ENCODE results near the gene AGPAT4.
A peak's percentile ranks its signal among the peaks of the same experiment; 100 is the strongest.
"Not testable (repeated sequence)": the region's sequence is repeated elsewhere in the genome, so short reads cannot be mapped to it uniquely, and the experiment has no call there.

Gene AGPAT4, protein sequence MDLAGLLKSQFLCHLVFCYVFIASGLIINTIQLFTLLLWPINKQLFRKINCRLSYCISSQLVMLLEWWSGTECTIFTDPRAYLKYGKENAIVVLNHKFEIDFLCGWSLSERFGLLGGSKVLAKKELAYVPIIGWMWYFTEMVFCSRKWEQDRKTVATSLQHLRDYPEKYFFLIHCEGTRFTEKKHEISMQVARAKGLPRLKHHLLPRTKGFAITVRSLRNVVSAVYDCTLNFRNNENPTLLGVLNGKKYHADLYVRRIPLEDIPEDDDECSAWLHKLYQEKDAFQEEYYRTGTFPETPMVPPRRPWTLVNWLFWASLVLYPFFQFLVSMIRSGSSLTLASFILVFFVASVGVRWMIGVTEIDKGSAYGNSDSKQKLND

GRCh38 chr6:161273752-161274487 is at the start of gene AGPAT4:
Gene AGPAT4 (minus strand): TSS chr6:161274061. CDS start chr6:161232213, 41,848 bp downstream.
- DNase-seq: peak; percentile 98

GRCh38 chr6:161319231-161319630 is 45.4 kb upstream of the AGPAT4 start:
- no peak for DNase-seq

DNA sequence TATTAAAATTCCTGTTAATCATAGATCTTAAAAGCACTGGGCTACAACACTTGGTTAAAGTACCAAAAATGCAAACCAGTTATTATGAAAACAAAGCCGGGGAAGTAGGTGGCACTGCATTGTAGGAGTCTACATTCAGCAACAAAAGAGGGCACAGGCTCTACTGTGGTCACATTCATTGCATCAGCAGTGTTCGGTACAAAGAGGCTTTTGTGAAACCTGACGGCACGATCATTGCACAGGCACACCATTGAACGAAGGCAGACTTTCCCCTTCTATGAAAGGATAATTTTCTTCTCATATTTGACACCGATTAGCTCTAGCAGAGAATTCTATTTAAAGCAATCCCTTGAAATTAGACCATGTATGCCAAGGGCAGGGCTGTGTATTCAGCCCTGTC is 44.6 kb upstream of the AGPAT4 start:
- DNase-seq: no peak

DNA sequence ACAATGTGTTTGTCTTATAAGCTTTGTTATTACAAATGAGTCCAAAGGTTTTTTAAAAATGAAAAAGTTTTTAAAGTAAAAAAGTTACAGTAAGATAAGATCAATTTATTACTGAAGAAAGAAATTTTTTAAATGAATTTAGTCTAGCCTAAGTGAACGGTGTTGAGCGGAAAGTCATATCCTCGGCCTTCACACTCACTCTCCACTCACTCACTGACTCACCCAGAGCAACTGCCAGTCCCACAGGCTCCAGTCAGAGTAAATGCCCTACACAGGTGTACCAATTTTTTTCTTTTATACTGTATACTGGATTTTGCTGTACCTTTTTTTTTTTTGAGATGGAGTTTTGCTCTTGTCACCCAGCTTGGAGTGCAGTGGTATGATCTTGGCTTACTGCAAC is 42.7 kb upstream of the AGPAT4 start:
- DNase-seq: no peak

DNA sequence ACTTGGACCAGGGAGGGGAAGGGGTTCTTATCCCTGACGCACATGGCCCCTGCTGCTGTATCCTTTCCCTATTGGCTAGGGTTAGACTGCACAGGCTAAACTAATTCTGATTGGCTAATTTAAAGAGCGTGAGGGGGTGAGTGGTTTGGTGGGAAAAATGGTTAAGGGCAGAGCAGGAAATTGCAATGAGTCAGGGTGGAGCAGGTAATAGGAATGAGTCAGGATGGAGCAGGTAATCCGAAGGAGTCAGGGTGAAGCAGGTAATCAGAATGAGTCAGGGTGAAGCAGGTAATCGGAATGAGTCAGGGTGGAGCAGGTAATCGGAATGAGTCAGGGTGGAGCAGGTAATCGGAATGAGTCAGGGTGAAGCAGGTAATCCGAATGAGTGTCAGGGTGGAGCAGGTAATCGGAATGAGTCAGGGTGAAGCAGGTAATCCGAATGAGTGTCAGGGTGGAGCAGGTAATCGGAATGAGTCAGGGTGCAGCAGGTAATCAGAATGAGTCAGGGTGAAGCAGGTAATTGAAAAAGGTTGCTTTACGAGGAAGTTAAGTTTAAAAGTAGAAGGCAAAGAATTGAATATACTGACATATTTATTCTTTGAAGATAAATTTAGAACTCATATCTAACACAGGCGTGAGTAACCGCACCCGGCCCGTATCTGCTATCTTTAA is 41.5 kb upstream of the AGPAT4 start:
- not testable (repeated sequence) for DNase-seq

DNA sequence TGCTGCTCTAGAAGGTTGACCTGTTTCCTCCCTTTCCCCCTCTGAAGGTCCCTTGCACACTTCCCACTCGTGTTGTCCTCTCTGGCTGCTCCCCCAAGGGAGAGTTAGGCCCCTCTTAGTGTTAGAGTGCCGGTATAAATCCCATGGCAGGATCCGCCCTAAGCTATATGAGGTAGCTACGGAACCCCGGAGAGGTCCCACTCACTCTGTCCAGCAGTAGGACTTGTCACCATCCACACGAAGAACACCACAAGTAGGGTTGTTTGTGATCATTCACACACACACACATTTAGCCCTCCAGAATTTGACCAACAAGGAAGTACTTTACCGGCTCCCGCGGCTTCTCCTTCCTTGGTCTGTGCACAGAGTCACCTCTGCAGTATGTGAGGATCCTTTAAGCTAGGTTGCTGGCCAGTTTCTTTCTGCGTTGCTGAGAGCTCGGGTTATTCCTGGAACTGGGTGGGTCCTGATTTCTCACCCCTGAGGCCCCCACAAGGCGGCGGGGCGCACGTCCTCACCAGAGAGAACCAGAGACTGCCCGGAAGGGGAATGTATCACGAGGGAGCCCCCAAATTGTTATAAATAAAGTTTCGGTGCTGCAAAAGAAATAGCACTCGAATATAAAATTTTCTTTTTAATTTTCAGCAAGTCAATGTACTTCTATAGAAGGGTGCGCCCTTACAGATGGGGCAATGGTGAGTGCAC is 40.8 kb upstream of the AGPAT4 start:
- not testable (repeated sequence) for DNase-seq

DNA sequence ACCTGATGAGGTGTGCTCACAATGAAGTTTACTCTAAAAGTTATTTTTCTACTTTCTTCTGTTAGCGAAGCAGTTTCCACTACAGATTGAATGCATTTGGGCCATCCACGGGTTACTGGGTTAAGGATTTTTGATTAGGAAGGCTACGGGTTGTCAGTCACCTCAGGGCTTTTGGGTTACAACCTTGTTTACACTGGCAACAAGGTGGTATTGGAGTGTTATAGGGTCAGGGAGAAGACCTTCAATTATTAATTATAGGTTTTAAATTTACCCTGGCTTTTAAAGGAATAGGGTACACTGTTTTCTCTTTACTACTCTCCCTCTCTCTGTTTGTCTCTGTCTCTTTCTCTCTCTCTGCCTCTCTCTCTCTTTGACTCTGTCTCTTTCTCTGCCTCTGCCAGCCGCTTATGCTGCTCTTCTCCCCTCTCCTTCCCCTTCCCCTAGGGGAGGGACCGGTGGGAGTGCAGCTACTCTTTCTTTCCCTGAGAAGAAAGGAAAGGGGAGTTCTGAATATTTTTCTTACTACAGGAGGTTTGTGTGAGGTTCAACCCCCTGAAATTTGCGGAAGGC is 40.2 kb upstream of the AGPAT4 start:
- no peak for DNase-seq

DNA sequence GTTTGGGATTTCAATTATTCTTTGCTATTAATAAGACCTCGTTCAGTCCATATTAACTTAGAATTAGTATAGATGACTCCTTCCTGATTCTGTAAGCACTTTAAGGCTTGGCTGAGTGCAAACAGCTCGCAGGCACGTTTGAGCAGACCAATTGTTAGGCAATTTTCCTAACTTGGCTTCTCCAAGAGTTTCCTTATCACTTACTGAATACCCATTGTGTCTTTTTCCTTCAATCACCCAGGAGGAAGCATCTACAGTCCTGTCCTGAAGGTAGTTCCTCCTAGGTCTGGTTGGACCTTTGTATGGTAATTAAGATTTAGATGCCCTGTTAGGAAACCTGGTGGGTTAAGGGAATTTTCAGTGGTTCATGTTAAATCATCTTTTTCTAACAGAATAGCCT is 39.6 kb upstream of the AGPAT4 start:
- not testable (repeated sequence) for DNase-seq

- DNase-seq: not testable (repeated sequence)
Measured at GRCh38 chr6:161309774-161310173, 35.9 kb upstream of the AGPAT4 start.

DNA sequence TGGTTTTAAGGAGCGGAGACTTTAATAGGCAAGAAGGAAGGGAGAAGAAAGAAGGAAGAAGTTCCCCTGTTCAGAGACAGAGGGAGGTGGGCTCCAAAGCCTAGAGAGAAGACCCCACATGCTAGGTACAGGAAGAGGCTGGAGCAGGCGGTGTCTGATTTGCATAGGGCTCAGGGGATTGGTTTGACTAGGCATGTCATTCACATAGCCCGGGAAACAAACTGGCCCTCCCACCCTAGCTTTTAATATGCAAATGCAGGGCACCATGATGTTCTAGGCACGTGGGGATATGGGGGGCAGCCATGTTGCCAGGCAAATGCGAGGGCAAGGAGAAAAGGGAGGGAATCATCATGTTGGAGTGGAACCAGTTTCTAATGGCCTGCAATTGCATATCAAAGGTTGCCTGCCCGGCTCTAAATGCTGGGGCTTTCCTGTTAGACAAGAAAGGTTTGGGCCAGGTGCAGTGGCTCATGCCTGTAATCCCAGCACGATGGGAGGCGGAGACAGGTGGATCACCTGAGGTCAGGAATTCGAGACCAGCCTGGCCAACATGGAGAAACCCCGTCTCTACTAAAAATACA is 34.3 kb upstream of the AGPAT4 start:
- DNase-seq: no peak

DNA sequence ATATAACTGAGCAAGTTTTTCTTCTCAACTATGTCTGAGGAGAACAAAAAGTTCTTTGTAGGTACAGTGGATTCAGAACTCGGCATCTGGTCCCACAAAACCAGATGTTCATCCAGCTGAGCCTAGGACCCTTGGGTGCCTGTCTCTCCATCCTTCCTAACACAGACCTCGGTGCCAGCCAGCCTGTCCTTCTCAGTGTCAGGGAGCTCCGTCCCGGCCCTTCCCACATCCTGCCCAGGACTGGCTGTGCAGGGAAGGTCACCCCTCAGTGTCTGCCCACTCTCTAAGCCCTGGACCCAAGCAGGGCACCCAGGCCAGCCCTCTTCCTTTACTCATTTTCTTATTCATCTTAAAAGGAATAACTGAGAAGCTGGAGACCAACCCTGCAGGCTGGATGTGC is 32.0 kb upstream of the AGPAT4 start:
- DNase-seq: no peak

GRCh38 chr6:161303628-161304340 is 29.9 kb upstream of the AGPAT4 start:
- no peak for DNase-seq

DNA sequence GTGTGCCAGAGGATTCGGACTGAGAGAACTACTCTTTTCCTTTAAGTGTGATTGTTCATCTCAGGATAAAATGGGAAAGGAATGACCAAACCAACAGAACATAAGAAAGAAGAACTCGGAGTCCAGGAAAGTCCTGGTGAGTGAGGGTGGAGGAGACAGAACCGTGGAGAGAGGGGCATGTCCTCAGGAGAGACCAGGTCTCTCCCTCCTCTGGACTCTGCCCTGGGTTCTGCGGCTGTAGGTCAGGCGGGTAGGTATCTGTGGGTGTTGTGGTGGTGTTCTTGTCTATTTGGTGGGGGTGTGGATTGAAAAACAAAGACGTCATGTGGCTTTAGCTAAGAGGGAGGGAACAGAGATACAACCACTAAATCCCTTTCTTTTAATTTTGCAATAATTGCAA is 29.1 kb upstream of the AGPAT4 start:
- DNase-seq: no peak

GRCh38 chr6:161301338-161301737 is 27.5 kb upstream of the AGPAT4 start:
- no peak for DNase-seq

GRCh38 chr6:161300823-161301222 is 27.0 kb upstream of the AGPAT4 start:
- DNase-seq: no peak

DNA sequence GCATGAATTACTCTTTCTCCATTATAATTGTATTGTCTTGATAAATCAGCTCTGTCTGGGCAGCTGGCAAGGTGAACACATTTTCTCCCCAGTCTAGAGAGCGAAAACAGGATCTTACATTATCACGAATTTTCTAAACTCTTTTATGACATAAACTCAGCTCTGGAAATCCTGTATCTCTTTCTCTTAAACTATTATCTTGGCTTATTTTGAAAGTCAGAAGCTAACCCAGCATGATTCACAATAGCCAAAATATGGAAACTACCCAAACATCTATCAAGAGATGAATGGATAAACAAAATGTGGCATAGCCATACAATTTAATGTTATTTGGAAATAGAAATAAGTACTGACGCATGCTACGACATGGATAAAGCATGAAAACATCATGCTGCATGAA is 25.9 kb upstream of the AGPAT4 start:
- no peak for DNase-seq

GRCh38 chr6:161295784-161296183 is 21.9 kb upstream of the AGPAT4 start:
- DNase-seq: no peak

DNA sequence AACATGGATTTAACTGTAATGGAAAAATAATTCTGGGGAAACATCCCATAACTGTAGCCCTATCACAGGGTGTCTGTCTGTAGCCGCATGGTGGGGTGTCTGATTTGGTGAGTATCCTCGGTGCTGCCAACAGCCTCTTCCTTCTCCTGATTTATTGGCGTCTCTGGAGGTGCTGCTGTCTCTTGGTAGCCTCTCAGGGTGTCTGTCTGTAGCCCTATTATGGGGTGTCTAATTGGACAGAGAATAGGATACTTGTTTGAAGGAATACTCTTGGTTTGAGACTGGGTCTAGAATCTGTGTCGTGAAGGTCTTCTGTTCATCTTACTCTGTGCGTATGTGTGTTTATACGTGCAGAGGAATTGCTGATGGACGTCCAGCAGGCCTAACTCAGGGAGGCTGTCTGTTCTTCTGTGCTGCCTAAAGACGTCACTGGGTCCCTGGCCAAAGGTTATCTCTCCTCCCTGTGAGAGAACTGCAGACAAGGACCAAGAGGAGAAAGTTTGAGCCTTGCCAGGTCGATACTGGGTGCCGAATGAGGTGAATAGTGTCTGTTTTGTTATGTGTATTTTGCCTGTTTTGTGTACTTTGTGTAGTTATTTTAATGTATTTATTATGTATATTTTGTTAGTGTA is 18.9 kb upstream of the AGPAT4 start:
- DNase-seq: no peak

- no peak for DNase-seq
Measured at GRCh38 chr6:161292145-161292544, 18.3 kb upstream of the AGPAT4 start.

GRCh38 chr6:161290751-161291150 is 16.9 kb upstream of the AGPAT4 start:
- no peak for DNase-seq

GRCh38 chr6:161284653-161285052 is 10.8 kb upstream of the AGPAT4 start:
- no peak for DNase-seq
